NCI-H446 (cell line): ENCODE results near the gene MGAT5.
"Not testable (repeated sequence)": the region's sequence is repeated elsewhere in the genome, so short reads cannot be mapped to it uniquely, and the experiment has no call there.

ENCODE experiments used
- DNase-seq, 2 experiments: peaks; one replicate each; lab custom pipeline; 2025; lab: John Stamatoyannopoulos, UW

MGAT5 gene

DNA sequence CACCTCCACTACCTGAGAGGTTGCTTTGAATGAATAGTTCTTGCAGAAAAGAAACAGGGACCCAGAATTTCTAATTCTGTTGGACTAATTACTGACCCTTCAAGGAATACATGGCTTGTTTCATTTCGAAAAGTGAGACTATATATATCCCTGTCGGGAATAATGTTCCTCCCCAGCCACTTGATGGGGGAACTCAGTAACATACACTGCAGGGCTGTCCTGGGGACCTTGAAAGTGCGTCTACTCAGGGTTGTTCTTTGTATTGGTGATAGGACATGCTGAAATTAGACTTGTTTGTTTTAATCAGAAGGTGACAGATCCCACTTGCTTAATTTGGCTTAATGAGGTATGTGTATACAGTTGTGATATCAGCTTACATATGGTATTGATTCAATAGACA is 25.5 kb downstream of the MGAT5 start:
- no peak for DNase-seq

DNA sequence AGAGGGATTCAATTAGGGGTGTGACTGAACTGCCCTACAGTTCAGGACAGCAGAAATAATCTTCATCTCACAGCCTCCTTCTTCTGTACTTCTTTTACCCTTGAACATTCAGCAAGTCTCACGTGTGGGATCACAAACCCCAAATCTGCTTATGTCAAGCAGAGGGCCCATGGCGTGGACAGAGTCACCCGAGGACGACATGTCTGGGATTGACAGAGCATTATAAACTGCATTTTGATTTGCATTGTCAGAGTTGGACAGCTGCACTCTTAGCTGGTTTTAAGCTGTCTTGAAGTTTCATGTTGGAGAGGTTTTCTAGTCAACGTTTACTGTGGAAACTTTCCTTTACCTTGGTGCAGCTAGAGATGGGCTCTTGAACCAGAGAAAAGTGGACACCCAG is 26.4 kb downstream of the MGAT5 start:
- DNase-seq = no peak

DNA sequence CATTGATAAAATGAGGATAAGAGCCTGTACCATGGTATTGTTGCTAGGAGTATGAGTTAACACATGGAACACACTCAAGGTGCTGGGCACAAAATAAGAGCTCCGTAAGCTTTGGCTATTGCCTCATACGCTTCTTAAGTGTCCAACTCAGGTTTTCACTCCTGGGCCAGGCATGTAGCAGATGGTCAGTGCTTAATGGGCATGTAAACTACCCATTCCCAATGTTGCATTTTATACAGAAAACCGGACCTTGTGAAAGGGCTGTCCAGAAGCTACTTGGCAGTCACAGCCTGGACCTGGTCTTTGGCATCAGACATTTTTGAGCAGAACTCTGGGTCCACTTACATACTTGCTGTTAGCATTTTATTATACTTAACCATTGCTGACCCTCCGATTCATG is 26.9 kb downstream of the MGAT5 start:
- no peak for DNase-seq

DNA sequence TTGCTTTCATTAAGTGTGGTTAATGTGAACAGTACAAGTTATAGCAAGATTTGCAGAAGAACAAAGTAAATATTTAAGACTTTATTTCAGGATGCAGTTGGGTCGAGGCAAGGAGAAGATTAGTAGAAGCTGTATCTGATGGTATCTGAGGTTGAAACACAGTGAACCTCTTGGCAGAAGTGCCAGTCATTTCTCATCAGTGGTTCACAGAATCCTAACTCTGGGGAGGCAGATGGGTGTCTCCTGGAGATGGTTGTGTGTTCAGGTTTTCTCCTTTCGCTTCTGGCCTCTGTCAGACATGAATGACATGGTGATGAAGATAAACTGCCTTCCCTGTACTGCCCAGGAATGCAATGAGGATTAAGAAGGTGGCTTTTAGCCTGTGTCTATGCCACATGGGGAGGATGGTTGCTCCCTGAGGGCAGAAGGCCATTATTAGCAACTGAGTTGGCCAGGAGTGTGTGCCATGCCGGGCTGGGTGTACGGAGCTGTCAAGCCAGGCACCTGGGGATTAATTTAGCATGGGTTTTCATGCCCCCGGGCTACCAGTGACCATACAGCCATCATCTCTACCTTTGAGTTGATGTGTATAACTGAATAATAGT is 28.0 kb downstream of the MGAT5 start:
- DNase-seq = no peak

DNA sequence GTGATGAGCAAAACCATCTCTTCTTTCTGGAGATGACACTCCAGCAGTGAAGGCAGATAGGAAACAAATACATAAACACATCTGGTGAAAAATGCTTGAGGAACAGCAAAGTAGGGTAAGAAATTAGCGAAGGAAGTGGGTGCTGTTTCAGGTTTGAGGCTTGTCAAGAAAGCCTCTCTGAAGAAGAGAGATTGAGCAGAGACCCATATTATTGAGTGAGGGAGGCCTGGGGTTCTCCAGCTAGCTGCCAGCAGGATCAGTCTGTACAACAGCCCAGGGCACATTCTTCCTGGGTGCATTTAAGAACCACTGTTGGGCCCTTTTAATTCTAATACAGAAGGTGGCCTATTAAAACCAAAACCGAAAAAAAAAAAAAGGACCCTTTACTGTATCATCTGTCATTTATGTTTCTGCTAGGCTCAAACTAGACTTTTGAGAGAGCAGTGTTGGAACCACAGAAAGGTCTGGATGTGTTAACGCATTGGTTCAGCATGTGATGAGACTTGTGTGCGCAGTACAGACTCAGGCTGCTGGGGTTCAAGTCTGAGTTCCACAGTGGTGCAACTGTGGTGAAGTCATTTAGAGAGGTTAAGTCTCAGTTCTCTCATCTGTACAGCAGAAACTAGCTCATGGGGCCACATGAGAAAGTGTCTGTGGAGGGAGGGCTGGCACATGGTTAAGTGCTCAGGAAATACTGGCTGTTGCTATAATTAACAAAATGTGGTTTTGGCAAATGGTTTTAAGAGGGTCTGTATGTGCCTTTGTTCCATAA is 28.9 kb downstream of the MGAT5 start:
- no peak for DNase-seq

GRCh38 chr2:134283661-134284060 is 29.8 kb downstream of the MGAT5 start:
- DNase-seq = no peak

- no peak for DNase-seq
Measured at GRCh38 chr2:134284119-134284670, 30.3 kb downstream of the MGAT5 start.

GRCh38 chr2:134287323-134287722 is 33.5 kb downstream of the MGAT5 start:
- no peak for DNase-seq

DNA sequence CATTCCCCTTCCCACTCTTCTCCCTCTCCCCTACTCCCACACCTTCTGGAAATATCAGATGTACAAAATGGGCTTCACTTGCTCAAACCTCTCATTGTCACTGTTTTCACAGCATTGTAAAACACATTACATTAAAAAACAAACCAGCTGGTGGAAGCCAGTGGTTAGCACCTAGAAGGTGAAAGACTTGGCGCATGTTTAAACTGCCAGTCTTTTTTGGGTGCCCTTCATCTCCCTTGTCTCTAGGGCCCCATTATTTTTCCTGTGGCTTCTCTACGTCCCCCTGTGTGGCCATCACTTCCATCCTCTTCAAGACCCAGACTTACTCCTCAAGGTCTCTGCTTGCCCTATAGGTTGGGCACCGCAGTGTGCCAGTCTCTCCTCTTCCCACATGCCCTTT is 34.9 kb downstream of the MGAT5 start:
- no peak for DNase-seq

DNA sequence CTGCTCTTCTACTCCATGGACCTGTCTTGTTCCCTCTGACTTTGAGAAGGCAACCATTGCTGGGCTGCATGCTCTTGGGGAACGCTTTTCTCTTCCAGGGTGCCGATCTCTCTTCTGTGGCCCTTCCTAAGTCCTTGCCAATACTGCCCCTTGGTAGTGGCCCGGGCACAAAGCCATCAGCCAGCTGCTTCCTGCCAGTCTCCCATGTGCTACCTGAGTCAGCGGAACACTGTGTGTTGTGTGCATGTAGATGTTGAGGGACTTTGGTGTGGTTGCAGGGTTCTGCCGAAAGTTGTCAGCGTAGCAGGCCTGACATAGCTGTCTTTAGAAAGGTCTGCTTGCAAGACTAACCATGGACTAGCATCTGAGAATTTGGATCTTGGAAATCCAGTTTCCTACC is 35.4 kb downstream of the MGAT5 start:
- no peak for DNase-seq

DNA sequence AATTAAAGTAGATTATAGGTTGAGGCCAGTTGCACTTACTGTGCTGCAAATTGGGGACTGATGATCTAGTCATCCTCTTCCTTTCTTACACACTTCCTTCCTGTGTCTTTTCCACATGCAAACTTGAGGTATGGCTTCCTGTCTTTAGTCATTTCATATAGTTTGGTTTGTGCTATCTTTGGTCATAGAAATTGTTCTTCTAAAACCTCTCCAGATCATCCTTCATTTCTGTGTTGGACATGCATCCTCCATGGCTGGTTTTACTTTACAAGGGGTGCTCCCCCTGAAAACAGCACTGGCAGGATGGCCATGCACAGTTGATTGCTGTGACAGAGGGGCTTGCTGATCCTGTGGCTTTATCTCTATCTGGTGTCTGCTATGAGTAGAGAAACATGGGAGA is 36.5 kb downstream of the MGAT5 start:
- DNase-seq = no peak

- no peak for DNase-seq
Measured at GRCh38 chr2:134292514-134292913, 38.6 kb downstream of the MGAT5 start.

- DNase-seq = no peak
Measured at GRCh38 chr2:134293719-134294537, 40.1 kb downstream of the MGAT5 start.

DNA sequence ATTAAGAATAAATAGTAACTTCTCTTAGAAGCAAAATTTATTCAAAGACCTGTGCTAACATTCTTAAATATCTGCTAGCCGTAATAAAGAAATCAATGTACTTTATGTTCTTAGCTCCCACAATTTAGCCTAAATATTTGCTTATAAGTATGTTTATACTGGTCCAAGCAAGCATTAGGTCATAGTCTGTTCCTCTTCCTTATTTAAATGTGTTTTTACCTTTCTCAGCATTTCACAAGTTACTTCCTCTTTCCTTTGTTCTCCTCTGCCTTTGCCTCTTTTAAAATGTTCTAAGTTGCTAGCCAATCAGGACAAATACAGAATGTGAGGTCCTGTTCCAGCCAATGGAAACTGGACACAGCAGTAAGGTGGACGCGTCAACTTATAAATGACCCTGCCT is 40.7 kb downstream of the MGAT5 start:
- not testable (repeated sequence) for DNase-seq

DNA sequence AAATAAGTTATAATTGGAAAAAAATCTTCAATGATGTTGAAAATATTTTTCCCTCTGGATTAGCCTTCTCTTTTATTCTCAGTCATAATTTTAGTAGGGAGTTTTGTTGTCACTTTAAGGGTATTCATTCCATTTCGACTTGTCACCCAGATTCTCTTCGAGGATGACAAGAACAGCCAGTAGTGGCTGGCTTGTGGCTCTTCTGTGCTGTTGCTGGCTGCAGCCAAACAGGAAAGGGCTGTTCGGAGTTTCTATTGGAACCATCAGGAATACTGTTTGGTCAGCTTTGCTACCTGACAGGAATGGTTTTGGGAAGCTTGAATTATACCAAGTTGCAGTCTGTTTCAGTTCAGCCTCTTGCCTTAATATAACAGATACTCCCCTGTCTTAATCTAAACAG is 41.6 kb downstream of the MGAT5 start:
- DNase-seq = no peak

- DNase-seq = no peak
Measured at GRCh38 chr2:134296301-134296700, 42.4 kb downstream of the MGAT5 start.

DNA sequence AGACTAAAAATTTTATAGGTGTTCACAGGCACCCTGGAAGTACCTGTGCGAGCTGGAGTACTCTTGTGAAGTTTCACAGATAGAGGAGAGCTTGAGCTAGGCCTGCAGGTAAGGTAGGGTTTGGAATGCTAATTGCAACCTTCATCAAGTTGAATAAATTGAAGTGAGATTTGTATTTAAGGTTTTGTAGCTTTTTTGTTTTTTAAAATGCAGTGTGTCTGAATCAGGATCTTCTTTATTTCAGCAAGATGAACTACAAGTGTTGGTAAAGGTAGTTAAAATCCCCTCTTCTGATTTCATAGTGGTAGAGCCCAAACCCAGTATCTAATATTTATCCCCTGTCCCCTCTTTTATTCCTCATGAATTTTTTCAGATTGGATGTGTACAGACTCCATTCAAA is 45.5 kb downstream of the MGAT5 start:
- DNase-seq = no peak

DNA sequence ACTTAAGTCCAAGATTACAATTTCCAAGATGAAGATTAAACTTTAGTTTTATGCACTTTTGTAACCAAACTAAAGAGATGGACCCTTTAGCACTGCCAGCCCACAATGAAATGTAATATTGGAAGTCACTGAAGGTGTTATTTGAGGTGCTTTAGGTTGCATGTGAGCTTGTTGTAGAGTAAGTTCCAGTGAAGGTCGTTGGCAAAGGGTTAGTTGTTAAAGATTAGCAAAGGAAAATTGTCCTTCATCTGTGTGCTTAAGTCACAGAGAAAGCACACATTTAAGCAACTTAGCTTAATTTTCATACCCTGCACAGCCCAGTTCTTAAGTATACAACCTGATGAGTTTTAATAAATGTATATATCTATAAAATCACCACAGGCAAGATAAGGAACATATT is 46.7 kb downstream of the MGAT5 start:
- DNase-seq = no peak

DNA sequence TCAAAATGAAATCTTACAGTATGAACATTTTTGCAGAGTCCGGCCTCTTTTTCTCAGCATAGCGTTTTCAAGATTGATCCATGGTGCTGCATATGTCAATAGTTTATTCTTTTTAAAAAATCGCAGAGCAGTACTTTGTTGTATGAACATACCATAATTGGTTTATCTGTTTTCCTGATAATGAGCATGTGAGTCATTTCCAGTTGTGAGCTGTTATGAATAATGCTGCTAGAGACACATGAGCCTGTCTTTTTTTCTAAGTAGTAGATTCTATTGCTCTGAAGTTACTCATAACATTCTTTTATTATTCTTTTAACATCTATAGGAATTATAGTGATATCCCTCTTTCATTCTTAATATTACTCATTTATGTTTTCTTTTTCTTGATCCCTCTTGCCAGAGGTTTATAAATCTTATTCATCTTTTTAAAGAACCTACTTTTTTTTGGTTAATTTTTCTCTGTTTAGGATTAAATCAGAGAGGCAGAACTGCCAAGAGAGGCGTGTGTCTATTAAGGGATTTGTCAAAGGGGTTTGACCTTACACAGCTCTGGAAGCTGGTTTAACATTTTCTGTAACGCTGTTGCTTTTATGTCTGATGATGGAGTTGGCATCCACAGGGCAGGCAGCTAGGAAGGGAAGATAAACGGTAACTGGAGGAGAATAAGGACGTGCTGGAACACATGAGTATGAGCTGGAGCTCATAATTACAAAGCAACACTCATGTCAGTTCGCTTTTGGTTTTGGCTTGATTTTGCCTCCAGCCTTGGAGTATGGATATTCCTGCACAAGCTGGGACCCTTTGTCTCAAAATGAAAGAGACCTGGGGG is 47.4 kb downstream of the MGAT5 start:
- DNase-seq = peak in 1 of 2 experiments; percentile 32

GRCh38 chr2:134301928-134302260 is 48.0 kb downstream of the MGAT5 start:
- DNase-seq = peak in 1 of 2 experiments; percentile 17

- DNase-seq = no peak
Measured at GRCh38 chr2:134304394-134305108, 50.7 kb downstream of the MGAT5 start.
